NCI-H774 (cell line): ENCODE results near the gene CLC.
"Not testable (repeated sequence)": the region's sequence is repeated elsewhere in the genome, so short reads cannot be mapped to it uniquely, and the experiment has no call there.

Experiments
- DNase-seq: peaks from one replicate; lab custom pipeline; 2025; lab: John Stamatoyannopoulos, UW

Gene CLC

DNA sequence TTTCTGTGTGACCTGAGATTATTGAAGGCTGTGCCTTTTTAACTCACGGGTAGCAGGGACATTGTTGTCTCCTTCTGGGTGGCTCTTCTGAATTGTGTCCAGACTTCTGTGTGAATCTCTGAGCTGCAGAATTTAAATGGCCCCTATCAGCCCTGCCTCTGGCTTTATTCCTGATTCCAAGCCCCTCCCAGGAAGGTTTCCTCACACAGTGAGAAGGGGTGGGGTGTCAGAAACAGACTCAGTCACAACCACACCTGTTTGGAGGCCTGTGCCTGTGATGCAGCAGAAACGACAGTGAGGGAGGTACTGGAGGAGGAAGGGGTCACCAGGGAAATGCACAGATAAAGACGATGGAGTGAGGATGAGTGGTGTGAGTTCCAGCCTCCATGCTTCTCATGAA is at the start of gene CLC:
Gene CLC, minus strand, starts transcription at position 139 of the 400 bp plus-strand sequence. Its CDS starts 77 bp downstream, at position 62.
- no peak for DNase-seq

DNA sequence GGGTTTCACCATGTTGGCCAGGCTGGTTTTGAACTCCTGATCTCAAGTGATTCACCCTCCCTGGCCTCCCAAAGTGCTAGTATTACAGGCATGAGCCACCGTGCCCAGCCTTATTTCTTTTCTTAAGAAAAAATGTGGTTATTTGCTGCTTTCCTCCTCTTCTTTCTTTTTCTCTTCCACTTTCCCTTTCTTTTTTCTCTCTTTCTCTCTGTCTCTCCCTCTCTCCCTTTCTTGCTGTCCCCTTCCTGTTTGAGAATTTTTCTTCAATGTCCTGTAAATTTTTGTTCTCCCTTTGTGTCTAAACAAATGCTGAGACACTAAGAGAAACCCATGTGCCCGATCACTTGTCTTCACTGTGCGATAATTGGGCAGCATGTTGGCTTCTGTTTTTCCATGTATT is 43.1 kb upstream of the CLC start:
- DNase-seq = no peak

DNA sequence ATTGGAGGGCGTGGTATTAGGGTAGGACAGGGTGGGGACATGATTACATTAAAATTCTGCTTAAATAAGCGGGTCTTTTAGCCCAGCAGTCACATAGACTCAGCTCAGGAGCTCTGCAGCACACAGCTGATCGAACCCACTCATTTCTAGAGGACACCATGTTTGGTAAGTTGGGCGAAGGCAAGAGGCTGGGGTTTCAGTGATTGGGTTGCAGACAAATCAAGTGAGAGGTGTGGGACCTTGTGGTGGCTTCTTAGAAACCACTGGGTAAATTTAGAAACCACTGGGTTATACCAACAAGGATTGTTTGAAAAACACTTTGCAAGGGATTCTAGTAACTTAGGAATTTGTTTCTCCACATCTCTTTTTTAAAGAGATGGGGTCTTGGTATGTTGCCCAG is 40.9 kb upstream of the CLC start, which contains the start of gene LEUTX:
Gene LEUTX, plus strand, starts transcription at position 92 of the 400 bp plus-strand sequence. Its CDS starts 67 bp downstream, at position 159.
- no peak for DNase-seq

DNA sequence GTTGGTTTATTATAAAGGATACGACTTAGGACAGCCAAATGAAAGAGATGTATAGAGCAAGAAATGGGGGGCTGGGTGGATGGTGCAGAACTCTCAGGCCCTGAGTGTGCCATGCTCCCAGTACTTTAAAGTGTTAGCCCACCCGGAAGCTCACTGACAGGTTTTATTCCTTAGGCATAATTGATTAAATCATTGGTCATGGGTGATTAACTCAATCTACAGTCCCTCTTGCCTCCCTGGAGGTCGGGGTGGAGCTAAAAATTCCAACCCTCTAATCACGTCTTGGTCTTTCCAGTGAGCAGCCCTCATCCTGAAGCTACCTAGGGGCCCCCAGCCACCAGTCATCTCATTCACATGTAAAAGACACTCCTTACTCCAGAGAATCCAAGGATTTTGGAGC is 31.0 kb upstream of the CLC start:
- DNase-seq = no peak

DNA sequence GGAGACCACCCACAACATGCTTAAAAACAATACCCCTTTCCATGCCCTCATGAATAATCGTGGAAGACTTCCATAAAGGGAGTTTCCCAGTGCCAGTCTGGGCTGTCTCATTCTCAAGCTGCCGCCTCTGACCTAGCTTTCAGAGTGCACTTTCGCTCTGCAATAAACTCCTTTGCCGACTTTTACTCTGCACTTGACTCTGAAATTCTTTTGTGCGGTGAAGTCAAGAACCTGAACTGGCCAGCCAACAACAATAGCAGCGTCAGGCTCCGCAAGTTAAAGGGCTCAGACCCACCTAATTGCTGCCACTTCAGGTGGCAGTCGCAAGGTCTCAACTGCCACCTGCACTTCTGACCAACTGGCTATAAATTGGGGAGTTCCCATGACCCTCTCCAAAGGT is 30.5 kb upstream of the CLC start:
- DNase-seq = no peak

DNA sequence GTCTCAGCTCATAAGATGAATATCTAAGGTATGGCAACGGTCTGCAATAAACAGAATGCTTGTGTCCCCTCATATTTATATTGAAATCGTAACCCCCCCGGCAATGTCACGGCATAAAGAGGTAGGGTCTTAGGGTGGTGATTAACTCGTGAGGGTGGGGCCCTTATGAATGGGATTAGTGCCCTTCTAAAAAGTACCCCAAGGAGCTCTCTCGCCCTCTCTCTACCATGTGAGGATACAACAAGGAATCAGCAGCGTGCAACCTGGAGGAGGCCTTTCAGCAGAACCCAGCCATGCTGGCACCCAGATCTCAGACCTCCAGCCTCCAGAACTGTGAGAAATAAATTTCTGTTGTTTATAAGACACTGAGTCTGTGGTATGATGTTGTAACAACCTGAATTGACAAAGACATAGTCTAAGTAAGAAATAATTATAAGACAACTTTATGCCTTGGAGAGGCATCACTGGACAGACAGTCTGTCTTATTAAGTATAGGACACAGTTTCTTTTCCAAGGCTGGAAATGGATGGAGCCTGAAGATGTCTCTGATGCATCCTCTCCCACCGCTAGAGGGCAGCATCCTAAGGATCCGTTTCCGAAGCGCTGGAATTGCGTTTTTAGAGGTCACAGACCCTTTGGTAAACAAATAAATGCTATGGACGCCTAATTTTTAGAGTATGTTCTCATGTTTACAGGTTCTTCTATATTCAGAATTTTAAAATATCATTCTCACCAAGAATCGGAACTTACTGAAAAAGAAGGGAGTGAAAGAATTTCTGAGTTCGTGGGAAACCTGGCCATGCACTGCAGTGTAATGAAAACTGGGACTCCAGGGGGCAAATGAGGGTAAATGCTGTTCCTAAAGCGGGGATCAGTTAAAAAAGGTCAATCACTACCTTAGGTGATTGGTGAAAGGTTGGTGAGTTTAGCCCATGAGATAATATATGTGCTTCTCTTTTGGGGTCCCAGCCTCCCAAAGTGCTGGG is 27.6 kb upstream of the CLC start:
- DNase-seq = no peak

DNA sequence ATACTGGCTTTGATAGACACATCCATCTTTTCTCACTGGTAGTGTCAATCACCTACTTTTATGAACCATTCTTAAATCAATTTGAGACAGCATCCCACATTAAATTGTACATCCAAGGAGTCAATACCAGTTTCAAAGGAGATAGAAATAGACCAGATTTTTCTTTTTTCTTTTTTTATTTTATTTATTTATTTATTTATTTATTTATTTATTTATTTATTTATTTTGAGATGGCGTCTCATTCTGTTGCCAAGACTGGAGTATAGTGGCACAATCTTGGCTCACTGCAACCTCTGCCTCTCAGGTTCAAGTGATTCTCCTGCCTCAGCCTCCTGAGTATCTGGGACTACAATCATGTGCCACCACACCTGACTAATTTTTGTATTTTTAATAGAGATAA is 24.0 kb upstream of the CLC start:
- not testable (repeated sequence) for DNase-seq

DNA sequence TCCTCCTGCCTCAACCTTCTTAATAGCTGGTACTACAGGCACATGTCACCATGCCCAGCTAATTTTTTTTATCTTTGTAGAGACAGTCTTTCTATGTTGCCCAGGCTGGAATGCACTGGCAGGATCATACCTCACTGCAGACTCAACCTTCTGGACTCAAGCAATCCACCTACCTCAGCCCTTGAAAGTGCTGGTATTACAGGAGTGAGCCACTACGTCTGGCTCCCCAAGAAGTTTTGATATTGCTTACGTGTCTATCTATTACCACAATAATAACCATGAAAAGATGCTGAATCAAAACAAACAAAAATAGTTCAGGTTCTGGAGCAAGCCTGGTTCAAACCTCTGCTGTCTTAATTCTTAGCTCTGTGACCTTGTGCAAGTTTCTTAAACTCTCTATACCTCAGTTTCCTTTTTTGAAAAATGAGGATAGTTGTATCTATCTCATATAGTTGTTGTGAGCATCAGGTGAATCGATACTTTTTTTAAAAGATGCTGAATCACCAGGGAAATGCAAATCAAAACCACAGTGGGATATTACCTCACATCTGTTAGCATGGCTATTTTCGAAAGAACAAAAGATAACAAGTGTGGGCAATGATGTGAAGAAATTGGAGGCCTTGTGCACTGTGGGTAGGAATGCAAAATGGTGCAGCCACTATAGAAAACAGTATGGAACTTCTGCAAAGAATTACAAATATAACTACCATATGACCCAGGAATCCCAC is 21.8 kb upstream of the CLC start:
- no peak for DNase-seq

DNA sequence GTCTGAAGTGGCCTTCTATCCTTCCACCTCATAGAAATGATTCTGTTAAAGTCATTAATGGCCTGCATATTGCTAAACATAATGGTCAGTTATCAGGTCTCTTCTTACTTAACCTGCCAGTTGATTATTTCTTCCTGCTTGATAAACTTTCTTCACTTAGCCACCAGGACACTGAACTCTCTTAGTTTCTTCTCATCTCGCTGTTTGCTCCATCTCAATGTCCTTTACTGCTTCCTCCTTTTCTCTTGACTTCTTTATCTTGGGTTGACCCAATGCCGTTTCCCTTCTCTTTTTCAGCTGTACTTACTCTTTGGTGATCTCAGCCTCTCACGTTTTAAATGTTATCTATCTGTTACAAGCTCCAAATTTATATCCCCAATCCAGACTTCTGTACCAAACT is 17.1 kb upstream of the CLC start:
- DNase-seq = no peak

DNA sequence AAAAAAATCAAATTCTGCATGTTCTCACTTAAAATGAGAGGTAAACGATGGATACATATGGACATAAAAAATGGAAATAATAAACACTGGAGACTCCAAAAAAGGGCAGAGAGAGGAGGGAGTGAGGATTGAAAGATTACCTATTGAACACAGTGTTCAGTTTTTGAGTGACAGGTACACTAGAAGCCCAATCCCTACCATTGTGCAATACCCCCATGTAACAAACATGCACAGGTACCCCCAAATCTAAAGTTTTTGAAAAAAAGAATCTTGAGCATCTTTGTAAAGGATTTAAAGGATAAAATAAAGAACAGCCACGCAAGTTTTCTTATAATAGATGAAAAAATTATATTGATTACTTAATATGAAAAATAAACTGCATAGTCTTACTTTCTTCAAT is 16.7 kb upstream of the CLC start:
- DNase-seq = no peak

DNA sequence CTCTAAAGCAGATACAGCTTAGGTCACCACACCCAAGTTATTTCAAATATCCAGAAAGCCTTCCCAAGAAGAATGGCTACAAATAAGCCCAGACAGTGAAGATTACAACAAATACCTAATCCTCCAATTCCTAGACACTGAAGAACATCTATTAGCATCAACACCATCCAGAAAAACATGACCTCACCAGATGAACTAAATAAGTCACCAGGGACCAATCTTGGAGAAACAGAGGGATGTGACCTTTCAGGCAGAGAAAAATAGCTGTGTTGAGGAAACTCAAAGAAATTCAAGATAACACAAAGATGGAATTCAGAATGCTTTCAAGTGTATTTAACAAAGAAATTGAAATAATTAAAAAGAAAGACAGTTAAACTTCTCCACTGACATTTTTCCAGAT is 15.0 kb upstream of the CLC start:
- DNase-seq = no peak

DNA sequence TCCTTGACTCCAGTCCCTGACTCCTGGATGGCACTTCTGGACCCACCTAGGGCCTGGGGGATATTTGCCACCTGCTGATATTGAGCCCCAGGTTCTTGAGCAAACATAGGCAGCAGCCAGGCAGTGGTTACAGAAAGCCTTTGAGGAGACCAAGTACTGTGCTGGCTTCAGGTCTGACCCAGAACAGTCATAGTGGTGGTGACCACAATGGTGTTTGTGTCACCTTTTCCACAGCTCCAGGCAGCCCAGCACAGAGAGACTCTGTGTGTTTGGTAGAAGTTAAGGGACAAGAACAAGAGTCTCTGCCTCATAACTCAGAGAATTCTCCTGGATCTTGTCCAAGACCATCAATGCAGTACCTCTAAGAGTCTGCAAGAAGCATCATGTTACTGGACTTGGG is 14.6 kb upstream of the CLC start:
- DNase-seq = no peak

DNA sequence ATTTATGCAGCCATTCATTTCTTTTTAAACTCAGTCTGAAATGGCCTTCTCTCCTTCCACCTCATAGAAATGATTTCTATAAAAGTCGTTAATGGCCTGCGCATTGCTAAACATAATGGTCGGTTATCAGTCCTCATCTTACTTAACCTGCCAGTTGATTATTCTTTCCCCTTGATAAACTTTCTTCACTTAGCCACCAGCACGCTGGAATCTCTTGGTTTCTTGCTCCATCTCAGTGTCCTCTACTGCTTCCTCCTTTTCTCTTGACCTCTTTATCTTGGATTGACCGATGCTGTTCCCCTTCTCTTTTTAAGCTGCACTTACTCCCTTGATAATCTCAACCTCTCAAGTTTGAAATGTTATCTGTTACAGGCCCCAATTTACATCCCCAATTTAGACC is 12.2 kb upstream of the CLC start:
- no peak for DNase-seq

DNA sequence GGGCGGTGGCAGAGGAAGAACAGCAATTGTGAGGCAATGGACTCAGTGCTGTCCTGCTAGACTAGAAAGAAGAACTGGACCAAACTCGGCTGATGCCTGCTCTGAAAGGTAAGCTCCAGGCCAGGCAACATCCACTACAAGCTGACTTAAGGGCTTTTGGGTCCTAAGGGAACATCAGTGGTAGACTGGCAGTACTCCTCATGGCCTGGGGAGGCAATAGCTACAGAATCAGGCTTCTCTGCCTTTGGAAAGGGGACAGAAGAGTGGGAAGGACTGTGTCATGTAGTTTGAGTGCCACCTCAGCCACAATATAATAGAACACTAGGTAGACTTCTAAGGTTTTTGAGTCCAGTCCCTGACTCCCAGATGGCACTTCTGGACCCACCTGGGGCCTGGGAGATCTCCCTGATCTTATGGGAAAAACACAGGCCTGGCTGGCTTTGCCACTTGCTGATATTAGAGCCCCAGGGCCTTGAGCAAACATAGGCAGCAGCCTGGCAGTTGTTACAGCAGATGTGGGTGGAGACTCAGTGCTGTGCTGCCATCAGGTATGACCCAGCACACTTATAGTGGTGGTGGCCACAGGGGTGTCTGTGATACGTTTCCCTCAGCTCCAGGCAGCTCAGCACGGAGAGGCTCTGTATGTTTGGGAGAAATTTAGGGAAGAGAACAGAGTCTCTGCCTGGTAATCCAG is 9.2 kb upstream of the CLC start:
- no peak for DNase-seq

DNA sequence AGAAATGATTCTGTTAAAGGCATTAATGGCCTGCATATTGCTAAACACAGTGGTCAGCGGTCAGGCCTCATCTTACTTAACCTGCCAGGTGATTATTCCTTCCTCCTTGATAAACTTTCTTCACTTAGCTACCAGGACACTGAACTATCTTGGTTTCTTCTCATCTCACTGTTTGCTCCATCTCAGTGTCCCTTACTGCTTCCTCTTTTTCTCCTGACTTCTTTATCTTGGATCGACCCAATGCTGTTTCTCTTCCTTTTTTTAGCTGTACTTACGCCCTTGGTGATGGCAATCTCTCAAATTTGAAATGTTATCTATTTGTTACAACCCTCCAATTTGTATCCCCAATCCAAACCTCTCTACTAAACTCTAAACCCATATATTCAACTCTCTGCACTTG is 7.8 kb upstream of the CLC start:
- no peak for DNase-seq

DNA sequence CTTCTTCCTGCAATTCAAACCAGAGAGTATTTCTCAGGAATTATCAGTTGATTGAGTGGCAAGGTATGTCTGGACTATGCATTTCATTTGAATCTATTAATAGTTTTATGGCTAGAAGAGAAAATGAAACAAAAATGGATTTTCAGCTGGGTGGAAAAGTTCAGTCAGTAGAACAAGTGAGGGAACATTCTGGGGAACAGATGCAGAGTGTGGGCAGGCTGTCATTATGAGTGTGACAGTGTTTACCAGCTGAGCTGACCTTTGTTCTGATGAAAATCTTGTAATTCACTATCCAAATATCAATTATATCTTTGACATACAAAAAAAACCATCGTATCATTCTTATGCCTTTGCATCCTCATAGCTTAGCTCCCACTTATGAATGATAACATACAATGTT is 2.6 kb upstream of the CLC start:
- no peak for DNase-seq

DNA sequence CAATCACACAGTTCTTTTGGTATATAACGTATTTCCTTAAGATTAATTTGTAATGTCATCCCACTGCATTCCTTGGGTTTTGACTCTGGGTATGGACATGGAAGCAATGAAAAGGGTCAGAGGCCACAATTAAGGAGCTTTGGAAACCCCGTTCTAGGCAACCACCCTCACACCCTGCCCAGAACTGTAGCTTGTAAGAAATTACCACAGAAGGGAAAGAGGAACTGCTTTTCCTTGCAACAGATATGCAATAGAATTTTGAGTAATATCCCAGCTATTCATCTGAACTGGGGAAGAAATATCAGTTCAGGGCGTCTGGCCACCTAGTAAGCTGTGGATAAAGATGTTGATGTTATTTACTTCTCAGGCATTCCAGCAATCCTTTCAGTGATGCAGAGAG is 985 bp upstream of the CLC start:
- DNase-seq = no peak

DNA sequence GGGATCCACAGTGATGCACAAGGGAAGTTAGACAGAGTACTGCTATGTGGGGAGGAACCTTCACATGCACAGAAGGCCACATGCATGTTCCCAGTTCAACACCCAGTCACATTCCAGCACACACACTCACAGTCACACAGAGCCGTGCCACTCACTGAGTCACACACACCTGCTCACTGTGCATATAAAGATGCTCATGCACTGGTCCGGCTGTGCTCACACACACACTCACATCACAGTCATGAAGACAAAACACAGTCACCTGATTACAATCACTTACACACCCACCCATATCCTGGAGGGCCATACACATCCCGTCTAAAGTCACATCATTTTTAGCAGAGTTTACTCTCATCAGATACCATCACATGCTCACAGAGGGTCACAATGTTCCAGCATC is 478 bp downstream of the CLC start:
- DNase-seq = no peak

DNA sequence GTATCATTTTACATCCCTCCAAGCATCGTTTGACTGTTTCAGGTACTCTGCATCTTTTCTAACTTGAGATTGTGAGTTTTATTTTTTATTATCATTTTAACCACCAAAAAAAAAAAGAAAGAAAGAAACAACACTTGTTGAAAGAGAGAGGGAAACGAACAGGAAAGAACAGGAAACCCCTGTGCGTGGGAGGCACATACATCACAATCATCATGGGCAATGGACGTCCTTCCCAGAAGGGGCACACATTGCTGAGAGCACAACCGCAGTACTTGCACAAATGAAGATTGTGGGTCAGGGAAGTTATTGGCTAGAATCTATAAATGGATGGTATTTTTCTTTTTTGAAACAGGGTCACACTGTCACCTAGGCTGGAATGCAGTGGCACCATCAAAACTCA is 1.7 kb downstream of the CLC start:
- DNase-seq = no peak

DNA sequence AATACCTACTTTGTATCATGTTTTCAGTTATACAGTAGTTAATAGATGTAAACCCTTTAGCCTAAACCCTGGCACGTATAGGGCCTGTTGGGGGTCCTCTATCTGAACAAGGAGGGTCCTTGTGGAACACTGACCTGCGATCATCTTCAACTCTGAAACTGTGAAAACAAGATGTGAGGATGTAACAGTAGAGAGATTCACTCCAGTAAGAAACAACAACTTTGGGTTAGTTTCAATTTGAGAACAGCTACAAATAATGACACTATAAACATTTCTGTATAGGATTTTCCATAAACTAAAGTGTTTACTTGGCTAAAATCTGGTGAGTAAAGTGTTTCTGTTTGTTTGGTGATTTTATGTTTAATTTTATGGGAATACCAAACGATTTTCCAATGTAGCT is 2.1 kb downstream of the CLC start:
- no peak for DNase-seq

DNA sequence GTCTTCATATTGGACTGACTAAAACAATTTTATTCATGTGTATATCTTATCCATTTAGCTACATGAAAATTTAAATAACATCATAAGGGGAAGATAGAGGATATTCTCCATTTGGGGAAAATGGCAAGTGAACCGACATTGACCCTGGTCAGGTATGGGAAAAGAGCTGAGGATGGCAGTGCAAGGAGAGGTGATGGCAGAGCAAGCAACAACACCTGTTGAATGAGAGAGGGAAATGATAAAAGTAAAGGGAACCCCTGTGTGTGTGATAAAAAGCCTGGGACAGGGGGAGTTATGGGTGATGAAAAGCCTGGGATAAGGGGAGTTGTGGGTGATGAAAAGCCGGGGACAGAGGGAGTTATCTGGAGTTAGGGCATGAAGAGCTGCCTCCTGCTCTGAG is 4.0 kb downstream of the CLC start:
- DNase-seq = no peak

DNA sequence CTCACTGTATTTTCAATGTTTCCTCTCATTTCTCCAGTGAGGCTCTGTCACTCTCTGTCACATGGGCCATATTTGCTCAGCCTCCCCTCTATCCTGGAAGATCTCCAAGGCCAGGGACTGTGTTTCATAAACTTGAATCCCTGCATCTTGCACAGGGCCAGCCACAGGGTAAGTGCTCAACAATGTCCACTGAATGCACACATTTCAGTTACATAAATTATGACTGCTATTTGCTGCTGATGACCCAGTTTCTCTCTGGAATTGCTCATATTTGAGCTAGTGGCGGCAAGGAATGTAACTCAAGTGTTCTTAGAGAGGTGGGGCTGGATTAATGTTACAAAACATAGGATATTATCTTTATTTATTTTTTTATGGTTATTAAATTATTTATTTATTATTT is 6.1 kb downstream of the CLC start:
- DNase-seq = no peak

DNA sequence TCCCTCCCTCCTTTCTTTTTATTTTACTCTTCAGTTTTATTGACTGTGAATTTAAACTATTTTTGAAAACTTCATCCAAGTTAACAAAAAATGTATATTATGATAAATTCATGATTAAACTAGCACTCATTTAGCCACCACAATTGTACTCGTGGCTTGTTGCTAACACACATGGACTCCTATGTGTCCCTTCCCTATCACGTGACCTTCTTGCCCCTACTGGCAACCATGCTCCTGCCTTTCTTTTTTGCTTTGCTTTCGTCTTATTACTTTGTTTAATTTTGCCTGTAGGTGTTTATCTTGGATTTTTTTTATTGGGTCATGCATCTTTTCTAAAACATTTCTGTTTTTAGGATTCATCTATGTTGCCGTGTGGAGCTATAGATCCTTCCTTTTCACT is 8.2 kb downstream of the CLC start:
- DNase-seq = no peak
